ENCODE measurements around the gene TAAR9.
A peak's percentile ranks its signal among the peaks of the same experiment; 100 is the strongest.

GRCh38 chr6:132512638-132513632 lies 25.1 kb upstream of the TAAR9 start, which contains the start of gene STX7:
- TF ChIP-seq, protein P1, sequence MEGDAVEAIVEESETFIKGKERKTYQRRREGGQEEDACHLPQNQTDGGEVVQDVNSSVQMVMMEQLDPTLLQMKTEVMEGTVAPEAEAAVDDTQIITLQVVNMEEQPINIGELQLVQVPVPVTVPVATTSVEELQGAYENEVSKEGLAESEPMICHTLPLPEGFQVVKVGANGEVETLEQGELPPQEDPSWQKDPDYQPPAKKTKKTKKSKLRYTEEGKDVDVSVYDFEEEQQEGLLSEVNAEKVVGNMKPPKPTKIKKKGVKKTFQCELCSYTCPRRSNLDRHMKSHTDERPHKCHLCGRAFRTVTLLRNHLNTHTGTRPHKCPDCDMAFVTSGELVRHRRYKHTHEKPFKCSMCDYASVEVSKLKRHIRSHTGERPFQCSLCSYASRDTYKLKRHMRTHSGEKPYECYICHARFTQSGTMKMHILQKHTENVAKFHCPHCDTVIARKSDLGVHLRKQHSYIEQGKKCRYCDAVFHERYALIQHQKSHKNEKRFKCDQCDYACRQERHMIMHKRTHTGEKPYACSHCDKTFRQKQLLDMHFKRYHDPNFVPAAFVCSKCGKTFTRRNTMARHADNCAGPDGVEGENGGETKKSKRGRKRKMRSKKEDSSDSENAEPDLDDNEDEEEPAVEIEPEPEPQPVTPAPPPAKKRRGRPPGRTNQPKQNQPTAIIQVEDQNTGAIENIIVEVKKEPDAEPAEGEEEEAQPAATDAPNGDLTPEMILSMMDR (IDR thresholded peaks at IDR 0.05 in 4 of 5, conservative IDR thresholded peaks at IDR 0.05 in 1 of 5), result no peak
- TF ChIP-seq POLR2A (IDR thresholded peaks at IDR 0.05), result peak; percentile 73 to 79

Measured in gastrocnemius medialis (tissue), 4 donors.